Gastroesophageal sphincter (tissue), 4 donors: ENCODE measurements around the gene RPAP3. TPM values are rescaled to one million over a fixed set of nuclear protein-coding genes. Genes with fewer than 3 reads are reported as not detected.

Source experiments
- ATAC-seq: fragments of 150-250 bp; one replicate; pipeline ENCODE4 v1.9.1; 2016; ENCODE audit warnings: mild to moderate bottlenecking, moderate library complexity
- H3K27ac ChIP-seq, 4 donors: fragments of 200-600 bp; sonication (generic) in 3 of 4; 1 replicate in 3 of 4; 2 replicates in 1 of 4; pipeline ENCODE4 v1.5.1; 2016 to 2019
- H3K27me3 ChIP-seq: fragments of 200-600 bp; sonication (generic); one replicate; pipeline ENCODE4 v1.5.1; 2019
- H3K36me3 ChIP-seq, 2 donors: fragments of 200-600 bp; sonication (generic); one replicate each; pipeline ENCODE4 v1.5.1; 2019; ENCODE audit warnings: control low read depth in 1 of 2
- H3K4me1 ChIP-seq, 3 donors: fragments of 200-600 bp; sonication (generic); 1 replicate in 2 of 3; 2 replicates in 1 of 3; pipeline ENCODE4 v1.5.1; 2016 to 2019; ENCODE audit warnings: control low read depth in 2 of 3
- H3K4me3 ChIP-seq, 2 donors: fragments of 200-600 bp; sonication (generic); one replicate each; pipeline ENCODE4 v1.5.1; 2019; ENCODE audit warnings: mild to moderate bottlenecking in 1 of 2, moderate library complexity in 1 of 2
- H3K9me3 ChIP-seq, 3 donors: fragments of 200-600 bp; sonication (generic); one replicate each; pipeline ENCODE4 v1.5.1; 2017 to 2019; ENCODE audit warnings: control low read depth in 2 of 3
- EP300 ChIP-seq: sonication (generic); formaldehyde crosslinking; IDR thresholded peaks from one replicate; pipeline ENCODE4 v1.6.1; 2017; ENCODE audit warnings: antibody characterized with exemption, mild to moderate bottlenecking
- POLR2A ChIP-seq, 2 donors: fragments of 450-650 bp; IDR thresholded peaks; one replicate each; pipeline ENCODE4 v1.6.1; 2017; ENCODE audit warnings: antibody characterized with exemption in 2 of 2, mild to moderate bottlenecking in 2 of 2, moderate library complexity in 1 of 2
- POLR2AphosphoS5 ChIP-seq: sonication (generic); formaldehyde crosslinking; IDR thresholded peaks from one replicate; pipeline ENCODE4 v1.6.1; 2017; ENCODE audit warnings: antibody characterized with exemption
- WGBS, 2 donors: methylation state at CpG; one replicate each; pipeline ENCODE4 v1.1.5; 2018; ENCODE audit warnings: low coverage in 1 of 2; 5-methylcytosine and 5-hydroxymethylcytosine counted together
- total RNA-seq, 4 donors: library from RNA; depleted of rRNA; stranded (reverse); fragments of >200 nt; gene quantifications; one replicate each; pipeline ENCODE4 v1.1.0, GENCODE V29; 2016
- TF ChIP-seq, protein P1 (sequence below), 4 experiments: fragments of 200-600 bp in 2 of 4; fragments of 450-650 bp in 2 of 4; sonication (generic) in 1 of 4; IDR thresholded peaks; one replicate each; pipeline ENCODE4 v1.5.1; 2017 to 2019; ENCODE audit warnings: antibody characterized with exemption in 4 of 4, mild to moderate bottlenecking in 2 of 4, moderate library complexity in 2 of 4

RPAP3 gene
- total RNA-seq, 4 donors from 2014 or later, result 17.0 to 20.0 (median 18.8) TPM

DNA sequence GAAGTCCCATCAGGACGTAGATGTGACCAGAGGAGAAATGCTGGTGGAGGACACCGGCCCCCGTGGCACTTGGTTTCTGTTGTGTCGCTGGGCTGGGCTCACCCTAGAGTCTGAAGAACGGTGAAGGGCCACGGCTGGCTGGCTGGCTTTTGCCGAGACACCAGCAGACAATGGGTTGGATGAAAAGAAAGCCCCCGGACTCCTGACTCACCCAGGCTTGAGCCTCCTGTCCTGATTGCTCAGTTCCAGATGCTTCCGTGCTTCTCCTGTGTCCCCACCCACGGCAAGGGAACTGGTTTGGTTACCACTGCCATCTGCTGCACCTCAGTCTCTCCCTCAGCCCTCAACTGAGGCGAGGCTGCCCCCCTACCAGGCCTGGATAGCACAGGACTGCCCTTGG is 29.8 kb upstream of the RPAP3 start:
- ATAC-seq, result no peak
- Histone ChIP-seq H3K4me1 (peaks cover 13 to 68% (median 40%) of the 10 kb centered on the region in 3 donors), H3K9me3 (no peaks in the 10 kb centered on the region), H3K36me3 (no peaks in the 10 kb centered on the region), H3K4me3 (no peak overlapping the region), H3K27me3 (no peaks in the 10 kb centered on the region), H3K27ac (peak overlapping the region; percentile 74 to 87 (median 82))
- TF ChIP-seq EP300, result no peak
- TF ChIP-seq POLR2AphosphoS5, result no peak
- TF ChIP-seq POLR2A (IDR thresholded peaks at IDR 0.05), result no peak
- TF ChIP-seq, protein P1, sequence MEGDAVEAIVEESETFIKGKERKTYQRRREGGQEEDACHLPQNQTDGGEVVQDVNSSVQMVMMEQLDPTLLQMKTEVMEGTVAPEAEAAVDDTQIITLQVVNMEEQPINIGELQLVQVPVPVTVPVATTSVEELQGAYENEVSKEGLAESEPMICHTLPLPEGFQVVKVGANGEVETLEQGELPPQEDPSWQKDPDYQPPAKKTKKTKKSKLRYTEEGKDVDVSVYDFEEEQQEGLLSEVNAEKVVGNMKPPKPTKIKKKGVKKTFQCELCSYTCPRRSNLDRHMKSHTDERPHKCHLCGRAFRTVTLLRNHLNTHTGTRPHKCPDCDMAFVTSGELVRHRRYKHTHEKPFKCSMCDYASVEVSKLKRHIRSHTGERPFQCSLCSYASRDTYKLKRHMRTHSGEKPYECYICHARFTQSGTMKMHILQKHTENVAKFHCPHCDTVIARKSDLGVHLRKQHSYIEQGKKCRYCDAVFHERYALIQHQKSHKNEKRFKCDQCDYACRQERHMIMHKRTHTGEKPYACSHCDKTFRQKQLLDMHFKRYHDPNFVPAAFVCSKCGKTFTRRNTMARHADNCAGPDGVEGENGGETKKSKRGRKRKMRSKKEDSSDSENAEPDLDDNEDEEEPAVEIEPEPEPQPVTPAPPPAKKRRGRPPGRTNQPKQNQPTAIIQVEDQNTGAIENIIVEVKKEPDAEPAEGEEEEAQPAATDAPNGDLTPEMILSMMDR (IDR thresholded peaks at IDR 0.05), result no peak
- 93% methylated on average over 5 of the region's 11 CpGs; no CpG with 5 or more reads in 1 of the 2 donors for WGBS, 2 donors

DNA sequence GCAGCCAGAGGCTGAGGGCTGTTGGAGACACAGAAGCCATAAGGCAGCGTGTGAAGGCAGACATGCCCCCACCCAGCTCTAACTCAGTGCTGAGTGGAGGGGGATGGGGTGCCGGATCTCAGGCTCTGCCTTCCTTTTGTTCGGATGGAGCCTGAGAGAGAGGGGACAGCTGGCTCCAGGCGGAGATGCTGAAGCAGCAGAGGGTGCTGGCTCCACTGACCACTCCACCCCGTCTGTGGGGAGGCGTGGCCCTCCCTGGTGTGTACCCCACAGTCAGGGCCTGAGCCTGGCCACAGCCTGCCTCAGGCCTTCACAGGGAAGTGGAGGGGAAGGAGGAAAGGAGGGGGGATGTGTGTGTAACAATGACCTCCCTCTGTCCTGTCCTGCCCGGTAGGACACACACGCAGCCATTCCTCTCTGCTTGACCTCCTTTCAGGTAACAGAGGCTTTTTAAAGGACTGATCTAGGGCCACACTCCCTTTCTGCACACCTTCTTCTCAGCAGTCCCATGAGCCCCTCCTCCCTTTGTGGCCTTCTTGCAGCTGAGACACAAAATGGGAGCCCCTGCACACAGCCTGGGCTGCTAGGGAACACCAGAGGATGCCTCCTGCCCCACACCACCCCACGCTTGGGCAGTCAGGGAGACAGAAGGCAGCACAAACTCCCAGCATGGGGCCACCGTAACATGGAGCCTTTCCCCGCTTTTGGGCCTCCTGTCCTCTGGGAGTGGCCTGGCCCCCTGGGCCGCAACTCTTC is 29.1 kb upstream of the RPAP3 start:
- no peaks in the 10 kb centered on the region for H3K27me3 ChIP-seq
- peak overlapping the region in 3 of 4 donors; percentile 79 to 87 (median 84) for H3K27ac ChIP-seq
- peaks cover 13 to 60% (median 37%) of the 10 kb centered on the region in 3 donors for H3K4me1 ChIP-seq
- no peak for ATAC-seq
- no peaks in the 10 kb centered on the region for H3K9me3 ChIP-seq
- WGBS, 2 donors, result 60 to 100% methylated on average over 1 to 2 of the region's 12 CpGs
- TF ChIP-seq EP300 (no peak), POLR2A (IDR thresholded peaks at IDR 0.05) (no peak), POLR2AphosphoS5 (no peak)
- TF ChIP-seq, protein P1 (IDR thresholded peaks at IDR 0.05), result no peak
- H3K36me3 ChIP-seq, result no peaks in the 10 kb centered on the region
- H3K4me3 ChIP-seq, result no peak overlapping the region

DNA sequence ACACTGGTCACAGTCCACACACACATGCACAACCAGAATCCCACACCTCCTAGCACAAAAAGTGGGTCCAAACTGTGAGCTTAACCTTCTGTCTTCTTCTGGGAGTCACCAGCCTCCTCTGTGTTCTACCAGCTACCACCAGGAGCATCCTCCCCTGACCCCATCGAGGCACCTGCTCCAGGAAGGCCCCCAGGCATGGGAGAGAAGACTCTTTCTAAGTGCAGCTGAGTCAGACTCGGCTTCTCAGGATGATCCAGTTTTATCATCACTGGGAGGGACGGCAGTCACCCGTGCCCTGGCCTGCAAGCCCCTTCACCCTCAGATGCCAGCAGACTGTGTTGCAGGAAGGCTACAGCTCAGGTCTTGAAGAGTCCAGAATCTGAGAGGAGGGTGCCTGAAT is 27.3 kb upstream of the RPAP3 start:
- no peaks in the 10 kb centered on the region for H3K27me3 ChIP-seq
- H3K27ac ChIP-seq, result no peak overlapping the region
- 80 to 93% methylated on average over 1 to 3 of the region's 4 CpGs for WGBS, 2 donors
- TF ChIP-seq POLR2A (IDR thresholded peaks at IDR 0.05) (no peak), EP300 (no peak), POLR2AphosphoS5 (no peak)
- TF ChIP-seq, protein P1 (IDR thresholded peaks at IDR 0.05), result no peak
- H3K4me1 ChIP-seq, result peaks cover 13 to 44% (median 35%) of the 10 kb centered on the region in 3 donors
- H3K36me3 ChIP-seq, result no peaks in the 10 kb centered on the region
- H3K9me3 ChIP-seq, result no peaks in the 10 kb centered on the region
- H3K4me3 ChIP-seq, result no peak overlapping the region
- ATAC-seq, result no peak

DNA sequence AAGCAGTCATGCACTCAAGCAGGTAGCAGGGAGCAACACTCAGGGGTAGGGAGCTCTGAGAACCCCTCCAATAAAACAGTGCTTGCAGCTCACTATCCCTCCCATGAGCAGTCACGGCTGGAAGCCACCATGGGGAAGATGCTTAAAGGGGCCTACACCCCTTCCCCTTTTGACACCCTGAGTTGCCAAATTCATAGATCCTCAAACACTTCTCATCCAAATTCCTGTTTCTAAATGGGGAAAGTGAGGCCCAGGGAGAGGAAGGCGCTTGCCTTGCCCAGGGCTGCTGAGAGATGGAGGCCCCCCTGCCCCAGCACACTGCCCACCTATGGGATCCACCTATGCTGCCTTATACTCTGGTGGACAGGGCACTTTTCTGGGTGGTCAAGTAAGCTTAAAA is 26.7 kb upstream of the RPAP3 start:
- H3K4me3 ChIP-seq, result no peak overlapping the region

More for the DNA sequence above, 26.7 kb upstream of the RPAP3 start:
- Histone ChIP-seq H3K27ac (no peak overlapping the region), H3K9me3 (no peaks in the 10 kb centered on the region), H3K36me3 (no peaks in the 10 kb centered on the region), H3K4me1 (peaks cover 13 to 38% (median 29%) of the 10 kb centered on the region in 3 donors), H3K27me3 (no peaks in the 10 kb centered on the region)
- no peak for ATAC-seq
- WGBS, 2 donors, result 80% methylated on average over 1 of the region's 2 CpGs; no CpG with 5 or more reads in 1 of the 2 donors
- TF ChIP-seq EP300, result no peak
- no peak for TF ChIP-seq POLR2AphosphoS5
- TF ChIP-seq, protein P1 (IDR thresholded peaks at IDR 0.05), result no peak
- no peak for TF ChIP-seq POLR2A (IDR thresholded peaks at IDR 0.05)
